Panc1 (cell line): Measurements from ENCODE around the gene ATP13A4. TPM values are rescaled to one million over a fixed set of nuclear protein-coding genes. Genes with fewer than 3 reads are reported as not detected.
"Not testable (repeated sequence)": the region's sequence is repeated elsewhere in the genome, so short reads cannot be mapped to it uniquely, and the experiment has no call there.

Experiments used
- ATAC-seq: fragments of 200-7000 bp; cut with Tn5 transposase; 2 replicates; pipeline ENCODE4 v1.9.1; 2020; ENCODE audit warnings: mild to moderate bottlenecking, moderate library complexity
- BruUV-seq: library from RNA; stranded (reverse); fragments of 400-500 nt; replicated peaks from 2 replicates; lab custom pipeline; 2021; lab: Mats Ljungman, UMichigan
- CTCF ChIA-PET: fragments of 300-600 bp; sonication (Branson Sonifier 250); formaldehyde crosslinking; loops from one replicate; lab custom pipeline; 2022; ENCODE audit warnings: antibody characterized with exemption; lab: Charles Lee
- POLR2A ChIA-PET: fragments of 300-600 bp; sonication (Branson Sonifier 250); formaldehyde crosslinking; loops from one replicate; lab custom pipeline; 2022; ENCODE audit warnings: antibody characterized with exemption; lab: Charles Lee
- DNase-seq: peaks from one replicate; pipeline ENCODE4 v3.0.0-alpha.2; 2010; ENCODE audit warnings: low read depth, low spot score
- H3K27ac ChIP-seq: 2 replicates; pipeline ENCODE4 v1.5.1; 2011; ENCODE audit warnings: mild to moderate bottlenecking, low read length, inconsistent platforms
- H3K27me3 ChIP-seq: fragments of 200-500 bp; sonication (Bioruptor generic); 2 replicates; pipeline ENCODE4 v1.6.0; 2014; ENCODE audit warnings: low read length, inconsistent platforms; ENCODE audit not compliant: control insufficient read depth, insufficient read depth
- H3K36me3 ChIP-seq: fragments of 200-500 bp; sonication (Bioruptor generic); 2 replicates; pipeline ENCODE4 v1.5.1; 2014; ENCODE audit warnings: inconsistent platforms, mild to moderate bottlenecking, low read length, moderate library complexity; ENCODE audit not compliant: control insufficient read depth, insufficient read depth
- H3K4me1 ChIP-seq: 2 replicates; pipeline ENCODE4 v1.5.1; 2011; ENCODE audit warnings: inconsistent platforms, mild to moderate bottlenecking, low read length, moderate library complexity; ENCODE audit not compliant: control insufficient read depth, insufficient read depth
- H3K4me3 ChIP-seq, 2 experiments: 2 replicates each; pipeline ENCODE4 v1.5.1; 2011 to 2012; ENCODE audit warnings: low read depth in 2 of 2, low read length in 2 of 2, mild to moderate bottlenecking in 2 of 2, inconsistent platforms in 1 of 2, moderate library complexity in 1 of 2
- H3K9me3 ChIP-seq: fragments of 200-500 bp; sonication (Bioruptor generic); 2 replicates; pipeline ENCODE4 v1.5.1; 2014; ENCODE audit warnings: low read depth, mild to moderate bottlenecking, inconsistent platforms, low read length, moderate library complexity; ENCODE audit not compliant: control insufficient read depth, insufficient read depth
- POLR2AphosphoS5 ChIP-seq: IDR thresholded peaks from 2 replicates; pipeline ENCODE4 v1.6.1; 2012; ENCODE audit warnings: mild to moderate bottlenecking, low read depth, low read length, moderate library complexity
- SIN3A ChIP-seq: IDR thresholded peaks from 2 replicates; pipeline ENCODE4 v1.6.1; 2012; ENCODE audit warnings: low read depth, mild to moderate bottlenecking, low read length, moderate library complexity, borderline replicate concordance; ENCODE audit not compliant: insufficient read depth
- TCF7L2 ChIP-seq: IDR thresholded peaks from 2 replicates; pipeline ENCODE4 v1.6.1; 2011; ENCODE audit warnings: mild to moderate bottlenecking, low read depth, low read length, inconsistent platforms
- in situ Hi-C: cut with HindIII; loops from 2 replicates; pipeline ENCODE4 v1.10.0; 2016; ENCODE audit warnings: low sequenced_read_pairs, low pct_unique_long_range_greater_than_20kb
- intact Hi-C: fragments of 100-400 bp; cut with micrococcal nuclease; formaldehyde crosslinking; loops from one replicate; pipeline ENCODE4 v1.10.0; 2022; ENCODE audit not compliant: unreplicated experiment
- total RNA-seq: library from RNA; stranded (reverse); gene quantifications from one replicate; pipeline ENCODE4 v1.2.1, GENCODE V29; 2021; ENCODE audit not compliant: unreplicated experiment
- TF ChIP-seq, protein P1 (sequence below): fragments of 450-650 bp; IDR thresholded peaks from 2 replicates; pipeline ENCODE4 v1.5.1; 2017; ENCODE audit warnings: mild to moderate bottlenecking
- TF ChIP-seq, protein P2 (sequence below), 2 experiments: IDR thresholded peaks; 2 replicates each; pipeline ENCODE4 v1.6.1; 2011 to 2012; ENCODE audit warnings: low read depth in 2 of 2, control low read depth in 1 of 2, low read length in 1 of 2, mild to moderate bottlenecking in 1 of 2, moderate library complexity in 1 of 2; ENCODE audit not compliant: insufficient read depth in 1 of 2

The ATP13A4 gene
- total RNA-seq, 1 experiment from 2014 or later = not detected

DNA sequence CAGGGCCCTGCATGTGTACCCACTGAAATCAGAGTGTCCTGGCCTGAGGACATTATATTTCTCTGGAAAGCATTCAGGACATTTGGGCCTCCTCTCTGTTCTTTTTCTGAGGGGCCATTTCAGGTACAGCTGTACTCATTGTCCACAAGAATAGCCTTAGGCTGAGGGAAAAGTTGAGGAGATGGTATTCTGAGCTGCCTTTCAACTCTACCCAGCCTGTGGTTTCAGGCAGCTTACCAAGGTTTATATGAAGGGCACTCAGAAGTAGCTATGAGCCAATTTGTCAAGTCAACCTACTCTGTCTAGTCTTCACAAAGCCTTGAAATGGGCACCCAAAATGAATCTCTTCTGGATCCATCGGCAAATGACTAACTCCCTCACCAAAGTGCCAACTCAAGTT lies 9.4 kb downstream of the ATP13A4 start:
- intact Hi-C loops = no loop called here
- H3K27ac ChIP-seq = no peak overlapping the region
- H3K36me3 ChIP-seq = no peaks in the 10 kb centered on the region
- CTCF ChIA-PET = no interaction called here
- H3K9me3 ChIP-seq = no peaks in the 10 kb centered on the region
- H3K27me3 ChIP-seq = no peaks in the 10 kb centered on the region
- BruUV-seq = no TSS peak
- no peaks in the 10 kb centered on the region for H3K4me1 ChIP-seq
- no peak for TF ChIP-seq POLR2AphosphoS5
- TF ChIP-seq, protein P1, sequence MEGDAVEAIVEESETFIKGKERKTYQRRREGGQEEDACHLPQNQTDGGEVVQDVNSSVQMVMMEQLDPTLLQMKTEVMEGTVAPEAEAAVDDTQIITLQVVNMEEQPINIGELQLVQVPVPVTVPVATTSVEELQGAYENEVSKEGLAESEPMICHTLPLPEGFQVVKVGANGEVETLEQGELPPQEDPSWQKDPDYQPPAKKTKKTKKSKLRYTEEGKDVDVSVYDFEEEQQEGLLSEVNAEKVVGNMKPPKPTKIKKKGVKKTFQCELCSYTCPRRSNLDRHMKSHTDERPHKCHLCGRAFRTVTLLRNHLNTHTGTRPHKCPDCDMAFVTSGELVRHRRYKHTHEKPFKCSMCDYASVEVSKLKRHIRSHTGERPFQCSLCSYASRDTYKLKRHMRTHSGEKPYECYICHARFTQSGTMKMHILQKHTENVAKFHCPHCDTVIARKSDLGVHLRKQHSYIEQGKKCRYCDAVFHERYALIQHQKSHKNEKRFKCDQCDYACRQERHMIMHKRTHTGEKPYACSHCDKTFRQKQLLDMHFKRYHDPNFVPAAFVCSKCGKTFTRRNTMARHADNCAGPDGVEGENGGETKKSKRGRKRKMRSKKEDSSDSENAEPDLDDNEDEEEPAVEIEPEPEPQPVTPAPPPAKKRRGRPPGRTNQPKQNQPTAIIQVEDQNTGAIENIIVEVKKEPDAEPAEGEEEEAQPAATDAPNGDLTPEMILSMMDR = no peak
- DNase-seq (no peak), ATAC-seq (no peak)
- in situ Hi-C loops = no loop called here
- POLR2A ChIA-PET = no interaction called here
- H3K4me3 ChIP-seq = no peak overlapping the region

GRCh38 chr3:193544289-193544688 lies 10.4 kb downstream of the ATP13A4 start:
- H3K9me3 ChIP-seq = no peaks in the 10 kb centered on the region
- DNase-seq (no peak), ATAC-seq (no peak)
- in situ Hi-C loops = no loop called here
- H3K27me3 ChIP-seq = no peaks in the 10 kb centered on the region
- TF ChIP-seq POLR2AphosphoS5 = no peak
- no peak for TF ChIP-seq SIN3A
- intact Hi-C loops = no loop called here
- H3K4me1 ChIP-seq = no peaks in the 10 kb centered on the region
- no peak overlapping the region for H3K27ac ChIP-seq
- no peaks in the 10 kb centered on the region for H3K36me3 ChIP-seq
- POLR2A ChIA-PET = no interaction called here
- no peak overlapping the region for H3K4me3 ChIP-seq
- BruUV-seq = no TSS peak
- CTCF ChIA-PET = no interaction called here

DNA sequence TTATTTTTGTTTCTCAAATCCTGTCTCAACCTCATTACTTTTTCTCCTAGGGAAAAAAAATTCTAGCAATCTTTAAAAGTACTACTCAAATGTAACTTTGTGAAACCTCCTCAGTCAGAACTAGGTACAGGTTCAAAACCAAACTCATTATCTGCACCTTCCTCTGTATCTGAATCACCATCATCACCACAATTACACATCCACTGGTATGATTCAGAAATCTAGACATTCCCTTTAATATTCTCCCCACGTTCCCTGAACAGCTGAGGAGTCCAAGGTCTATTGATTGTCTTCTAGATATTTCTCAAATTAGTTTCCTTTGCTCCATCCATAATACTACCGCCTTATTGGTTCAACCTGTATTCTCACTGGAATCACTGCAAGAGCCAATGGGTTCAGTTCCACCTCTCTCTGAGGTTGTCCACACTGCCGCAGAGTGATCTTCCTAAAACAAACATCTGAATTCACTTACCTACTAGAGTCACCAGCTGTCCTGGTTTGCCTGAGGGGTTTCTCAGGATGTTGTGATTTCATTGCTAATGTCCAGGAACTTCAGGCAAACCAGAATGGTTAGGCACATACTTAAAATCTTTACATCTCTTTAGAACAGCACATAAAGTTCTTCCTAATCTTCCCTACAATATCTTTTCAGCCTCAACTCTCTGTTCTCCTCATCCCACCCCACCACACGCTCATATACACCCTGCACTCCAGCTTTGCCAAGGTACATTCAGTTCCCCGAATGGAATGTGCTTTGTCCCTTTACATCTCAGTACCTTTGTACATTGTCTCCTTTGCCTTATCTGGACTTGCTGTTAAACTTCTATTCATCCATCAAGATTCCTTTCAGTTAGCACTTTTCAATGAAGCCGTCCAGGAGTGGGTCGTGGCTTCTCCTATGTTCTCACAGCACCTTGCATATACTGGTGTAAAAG lies 24.2 kb downstream of the ATP13A4 start:
- ChIA-PET CTCF (no interaction called here), POLR2A (no interaction called here)
- TF ChIP-seq POLR2AphosphoS5 (no peak), SIN3A (no peak), TCF7L2 (no peak)
- TF ChIP-seq, protein P2, sequence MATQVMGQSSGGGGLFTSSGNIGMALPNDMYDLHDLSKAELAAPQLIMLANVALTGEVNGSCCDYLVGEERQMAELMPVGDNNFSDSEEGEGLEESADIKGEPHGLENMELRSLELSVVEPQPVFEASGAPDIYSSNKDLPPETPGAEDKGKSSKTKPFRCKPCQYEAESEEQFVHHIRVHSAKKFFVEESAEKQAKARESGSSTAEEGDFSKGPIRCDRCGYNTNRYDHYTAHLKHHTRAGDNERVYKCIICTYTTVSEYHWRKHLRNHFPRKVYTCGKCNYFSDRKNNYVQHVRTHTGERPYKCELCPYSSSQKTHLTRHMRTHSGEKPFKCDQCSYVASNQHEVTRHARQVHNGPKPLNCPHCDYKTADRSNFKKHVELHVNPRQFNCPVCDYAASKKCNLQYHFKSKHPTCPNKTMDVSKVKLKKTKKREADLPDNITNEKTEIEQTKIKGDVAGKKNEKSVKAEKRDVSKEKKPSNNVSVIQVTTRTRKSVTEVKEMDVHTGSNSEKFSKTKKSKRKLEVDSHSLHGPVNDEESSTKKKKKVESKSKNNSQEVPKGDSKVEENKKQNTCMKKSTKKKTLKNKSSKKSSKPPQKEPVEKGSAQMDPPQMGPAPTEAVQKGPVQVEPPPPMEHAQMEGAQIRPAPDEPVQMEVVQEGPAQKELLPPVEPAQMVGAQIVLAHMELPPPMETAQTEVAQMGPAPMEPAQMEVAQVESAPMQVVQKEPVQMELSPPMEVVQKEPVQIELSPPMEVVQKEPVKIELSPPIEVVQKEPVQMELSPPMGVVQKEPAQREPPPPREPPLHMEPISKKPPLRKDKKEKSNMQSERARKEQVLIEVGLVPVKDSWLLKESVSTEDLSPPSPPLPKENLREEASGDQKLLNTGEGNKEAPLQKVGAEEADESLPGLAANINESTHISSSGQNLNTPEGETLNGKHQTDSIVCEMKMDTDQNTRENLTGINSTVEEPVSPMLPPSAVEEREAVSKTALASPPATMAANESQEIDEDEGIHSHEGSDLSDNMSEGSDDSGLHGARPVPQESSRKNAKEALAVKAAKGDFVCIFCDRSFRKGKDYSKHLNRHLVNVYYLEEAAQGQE (IDR thresholded peaks at IDR 0.05; ENCODE audit: insufficient read depth in 1 of 2, low read depth in 2 of 2, low read length in 1 of 2) = no peak
- TF ChIP-seq, protein P1 = no peak
- no TSS peak for BruUV-seq
- no peaks in the 10 kb centered on the region for H3K36me3 ChIP-seq
- no peak overlapping the region for H3K4me3 ChIP-seq
- intact Hi-C loops (no loop called here), in situ Hi-C loops (no loop called here)
- H3K27ac ChIP-seq = no peak overlapping the region
- no peaks in the 10 kb centered on the region for H3K4me1 ChIP-seq
- no peaks in the 10 kb centered on the region; the same call in 1 of the 2 replicates for H3K27me3 ChIP-seq
- DNase-seq (no peak), ATAC-seq (no peak)
- no peaks in the 10 kb centered on the region for H3K9me3 ChIP-seq

DNA sequence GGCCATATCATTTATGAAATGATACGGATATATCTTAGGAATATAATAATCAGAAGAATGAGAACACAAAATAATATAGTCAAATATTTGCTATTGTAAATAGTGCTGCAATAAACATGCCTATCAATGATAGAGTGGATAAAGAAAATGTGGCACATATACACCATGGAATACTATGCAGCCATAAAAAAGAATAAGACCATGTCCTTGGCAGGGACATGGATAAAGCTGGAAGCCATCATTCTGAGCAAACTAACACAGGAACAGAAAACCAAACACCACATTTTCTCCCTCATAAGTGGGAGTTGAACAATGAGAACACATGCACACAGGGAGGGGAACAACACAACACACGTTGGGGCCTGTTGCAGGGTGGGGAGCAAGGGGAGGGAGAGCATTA lies 28.6 kb downstream of the ATP13A4 start:
- in situ Hi-C loops, DNase-seq, H3K36me3 ChIP-seq, ATAC-seq, intact Hi-C loops, H3K4me3 ChIP-seq, H3K27me3 ChIP-seq, H3K27ac ChIP-seq, H3K4me1 ChIP-seq, POLR2A ChIA-PET, H3K9me3 ChIP-seq, CTCF ChIA-PET, BruUV-seq: not testable (repeated sequence)
